ENCODE data around the gene SCAMP4.

DNA sequence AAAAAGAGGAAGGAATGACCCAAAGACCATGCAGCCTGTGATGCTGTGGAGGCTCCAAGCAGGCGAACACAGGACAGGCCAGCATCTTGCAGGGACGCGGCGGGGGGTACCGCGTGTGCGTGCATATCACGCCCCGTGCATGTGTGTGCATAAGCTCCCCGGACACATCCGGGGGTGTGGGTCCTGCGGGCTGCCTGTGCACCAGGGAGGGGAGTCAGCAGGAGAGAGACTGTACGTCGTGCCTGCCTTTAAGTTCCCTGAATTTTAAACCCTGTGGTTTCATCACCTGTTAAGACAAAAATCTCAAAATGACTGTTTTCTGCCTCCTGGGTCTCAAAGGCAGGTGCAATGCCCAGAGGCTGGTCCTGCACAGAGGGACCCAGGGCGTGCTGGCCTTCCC lies 16.6 kb downstream of the SCAMP4 start:
- TF ChIP-seq CTCF (conservative IDR thresholded peaks at IDR 0.05 in 1 of 2, IDR thresholded peaks at IDR 0.05 in 1 of 2; ENCODE audit: low read depth in 1 of 2, low read length in 2 of 2) (no peak), EZH2 (IDR thresholded peaks at IDR 0.05; ENCODE audit: low read length, missing control alignments) (no peak)

Data from fibroblast of lung (primary cell).